Muscle layer of colon (tissue), 2 donors: Measurements from ENCODE around the gene NUDT3.

ENCODE experiments used
- H3K27ac ChIP-seq: one replicate; pipeline ENCODE4 v1.7.0; 2013; ENCODE audit warnings: low read depth, mild to moderate bottlenecking, low read length, moderate library complexity
- H3K27me3 ChIP-seq, 2 donors: one replicate each; pipeline ENCODE4 v1.7.0; 2013; ENCODE audit warnings: low read length in 2 of 2, mild to moderate bottlenecking in 2 of 2; ENCODE audit not compliant: insufficient read depth in 2 of 2, control insufficient read depth in 1 of 2
- H3K36me3 ChIP-seq: one replicate; pipeline ENCODE4 v1.7.0; 2013; ENCODE audit warnings: mild to moderate bottlenecking, low read length; ENCODE audit not compliant: insufficient read depth
- H3K4me1 ChIP-seq: one replicate; pipeline ENCODE4 v1.7.0; 2013; ENCODE audit warnings: mild to moderate bottlenecking, low read length; ENCODE audit not compliant: insufficient read depth
- H3K4me3 ChIP-seq, 2 donors: one replicate each; pipeline ENCODE4 v1.7.0; 2013; ENCODE audit warnings: low read length in 2 of 2, low read depth in 1 of 2, mild to moderate bottlenecking in 1 of 2, moderate library complexity in 1 of 2
- H3K9ac ChIP-seq: one replicate; pipeline ENCODE4 v1.7.0; 2013; ENCODE audit warnings: low read length
- H3K9me3 ChIP-seq: one replicate; pipeline ENCODE4 v1.7.0; 2013; ENCODE audit warnings: mild to moderate bottlenecking, low read length
- donor health status: abdominal sarcoma.
- donor health status: Adenocarcinoma of cecum.

NUDT3 gene

DNA sequence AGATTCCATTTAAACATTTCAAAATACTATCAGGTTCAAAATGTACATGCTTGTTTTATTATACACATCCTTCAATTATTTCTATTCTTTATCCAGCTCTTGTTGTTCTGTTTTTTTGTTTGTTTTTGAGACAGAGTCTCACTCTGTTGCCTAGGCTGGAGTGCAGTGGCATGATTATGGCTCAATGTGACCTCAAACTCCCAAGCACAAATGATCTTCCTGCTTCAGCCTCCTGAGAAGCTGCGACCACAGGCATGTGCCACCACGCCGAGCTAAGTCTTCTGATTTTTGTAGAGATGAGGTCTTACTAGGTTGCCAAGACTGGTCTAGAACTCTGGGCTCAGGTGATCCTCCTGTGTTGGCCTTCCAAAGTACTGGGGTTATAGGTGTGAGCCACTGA lies 99.5 kb downstream of the NUDT3 start:
- peaks cover 24% of the 10 kb centered on the region for H3K36me3 ChIP-seq
- H3K27ac ChIP-seq, result no peak overlapping the region
- H3K27me3 ChIP-seq, result no peaks in the 10 kb centered on the region
- H3K9me3 ChIP-seq, result no peaks in the 10 kb centered on the region
- H3K4me3 ChIP-seq, result no peak overlapping the region
- H3K9ac ChIP-seq, result no peak overlapping the region
- H3K4me1 ChIP-seq, result no peaks in the 10 kb centered on the region

GRCh38 chr6:34289137-34289536 lies 103.3 kb downstream of the NUDT3 start:
- peaks cover 33% of the 10 kb centered on the region for H3K36me3 ChIP-seq
- H3K27ac ChIP-seq, result no peak overlapping the region
- no peaks in the 10 kb centered on the region for H3K9me3 ChIP-seq
- no peaks in the 10 kb centered on the region for H3K27me3 ChIP-seq
- H3K9ac ChIP-seq, result no peak overlapping the region
- H3K4me3 ChIP-seq, result no peak overlapping the region
- H3K4me1 ChIP-seq, result no peaks in the 10 kb centered on the region

GRCh38 chr6:34288581-34288980 lies 103.9 kb downstream of the NUDT3 start:
- no peaks in the 10 kb centered on the region for H3K4me1 ChIP-seq
- no peaks in the 10 kb centered on the region for H3K27me3 ChIP-seq
- H3K36me3 ChIP-seq, result peaks cover 33% of the 10 kb centered on the region
- H3K9me3 ChIP-seq, result no peaks in the 10 kb centered on the region
- no peak overlapping the region for H3K27ac ChIP-seq
- no peak overlapping the region for H3K4me3 ChIP-seq
- no peak overlapping the region for H3K9ac ChIP-seq

DNA sequence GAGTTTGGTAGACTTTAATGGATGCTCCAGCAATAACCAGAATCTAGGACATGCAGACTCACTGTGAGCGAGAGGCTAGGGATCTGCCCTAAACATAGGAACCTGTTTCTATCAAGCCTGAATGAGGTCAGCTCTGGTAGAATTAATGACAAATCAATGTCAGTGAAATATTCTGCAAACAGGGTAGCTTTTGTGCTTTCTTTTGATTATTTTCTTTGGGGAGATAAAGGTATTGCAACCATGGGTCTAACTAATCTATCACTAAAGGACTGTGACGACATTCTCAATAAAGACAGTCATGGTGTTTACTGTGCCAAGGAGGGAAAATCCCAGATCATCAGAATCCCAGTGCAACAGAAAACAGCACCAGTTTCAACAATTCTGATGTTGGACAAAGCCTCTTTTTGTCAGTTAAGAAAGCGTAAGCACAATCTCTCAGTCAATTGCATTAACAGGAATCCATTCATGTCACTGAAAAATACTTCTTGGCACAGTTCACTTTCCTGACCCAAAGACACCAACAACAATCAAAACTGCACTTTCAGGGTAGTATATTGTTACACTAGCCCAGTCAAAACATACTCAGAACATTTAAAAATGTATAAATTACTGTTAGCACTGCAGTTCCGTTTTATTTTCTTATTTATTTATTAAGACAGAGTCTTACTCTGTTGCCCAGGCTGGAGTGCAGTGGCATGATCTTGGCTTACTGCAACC lies 106.9 kb downstream of the NUDT3 start:
- Histone ChIP-seq H3K9ac (no peak overlapping the region), H3K4me1 (no peaks in the 10 kb centered on the region), H3K4me3 (no peak overlapping the region), H3K27me3 (no peaks in the 10 kb centered on the region), H3K27ac (no peak overlapping the region), H3K36me3 (peaks cover 21% of the 10 kb centered on the region), H3K9me3 (no peaks in the 10 kb centered on the region)

GRCh38 chr6:34284563-34285447 lies 107.7 kb downstream of the NUDT3 start:
- Histone ChIP-seq H3K27ac (no peak overlapping the region), H3K36me3 (peaks cover 27% of the 10 kb centered on the region), H3K9me3 (no peaks in the 10 kb centered on the region), H3K27me3 (no peaks in the 10 kb centered on the region), H3K4me1 (no peaks in the 10 kb centered on the region), H3K9ac (no peak overlapping the region), H3K4me3 (no peak overlapping the region)

DNA sequence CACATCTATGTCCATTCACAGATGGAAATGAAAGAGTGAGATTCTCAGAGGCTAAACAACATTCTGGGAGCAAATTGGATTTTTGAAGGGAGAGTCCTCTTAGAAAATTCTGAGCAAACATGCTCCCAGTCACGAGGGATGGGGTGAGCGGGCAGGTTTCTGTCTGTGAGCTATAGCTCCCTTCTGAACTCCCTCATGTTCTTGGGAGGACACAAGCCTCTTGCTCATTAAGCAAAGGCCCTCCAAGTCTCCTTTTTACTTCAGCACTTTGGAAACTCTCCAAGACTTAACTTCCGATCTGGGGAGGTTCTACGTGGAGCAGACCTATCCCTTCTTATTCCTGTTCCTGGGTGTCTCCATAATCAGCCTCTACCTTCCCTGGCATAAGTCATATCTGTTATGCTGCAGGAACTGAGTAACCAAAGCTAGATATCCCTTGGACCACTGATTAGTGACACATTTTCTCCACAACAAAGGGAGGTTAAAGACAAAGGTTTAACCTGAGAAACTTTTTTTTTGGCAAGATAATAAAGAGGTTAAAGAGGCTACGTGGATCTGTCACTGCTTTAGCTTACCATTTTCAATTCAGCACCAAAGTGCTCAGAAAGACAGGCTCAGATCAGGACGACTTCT lies 110.7 kb downstream of the NUDT3 start:
- Histone ChIP-seq H3K36me3 (peaks cover 23% of the 10 kb centered on the region), H3K4me3 (no peak overlapping the region), H3K9me3 (no peaks in the 10 kb centered on the region), H3K27ac (no peak overlapping the region), H3K4me1 (no peaks in the 10 kb centered on the region), H3K27me3 (no peaks in the 10 kb centered on the region), H3K9ac (no peak overlapping the region)

GRCh38 chr6:34280216-34280615 lies 112.3 kb downstream of the NUDT3 start:
- Histone ChIP-seq H3K27me3 (no peaks in the 10 kb centered on the region), H3K4me1 (no peaks in the 10 kb centered on the region), H3K36me3 (peaks cover 23% of the 10 kb centered on the region), H3K4me3 (no peak overlapping the region), H3K27ac (no peak overlapping the region), H3K9me3 (no peaks in the 10 kb centered on the region), H3K9ac (no peak overlapping the region)

DNA sequence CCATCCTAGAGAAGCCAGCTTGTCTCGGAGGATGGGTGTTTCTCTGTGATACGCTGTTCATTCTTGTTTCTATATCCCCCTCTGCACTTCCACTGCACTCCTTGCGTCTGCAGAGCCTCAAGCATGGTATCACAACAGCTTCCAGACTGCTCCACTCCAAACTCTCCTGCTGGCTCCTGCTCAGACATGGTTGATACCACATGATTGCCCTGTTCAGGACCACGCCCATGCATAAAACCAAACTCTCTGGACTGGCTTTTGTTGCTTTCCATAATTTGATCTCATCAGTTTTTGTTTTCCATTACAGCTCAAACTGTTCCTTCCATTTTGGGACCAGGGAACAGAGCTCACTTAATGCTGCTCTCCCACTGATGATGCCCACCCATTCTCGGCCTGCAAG lies 113.6 kb downstream of the NUDT3 start:
- no peak overlapping the region for H3K27ac ChIP-seq
- H3K9me3 ChIP-seq, result no peaks in the 10 kb centered on the region
- H3K9ac ChIP-seq, result no peak overlapping the region
- H3K4me1 ChIP-seq, result no peaks in the 10 kb centered on the region
- H3K4me3 ChIP-seq, result no peak overlapping the region
- H3K36me3 ChIP-seq, result peaks cover 21% of the 10 kb centered on the region
- no peaks in the 10 kb centered on the region for H3K27me3 ChIP-seq

DNA sequence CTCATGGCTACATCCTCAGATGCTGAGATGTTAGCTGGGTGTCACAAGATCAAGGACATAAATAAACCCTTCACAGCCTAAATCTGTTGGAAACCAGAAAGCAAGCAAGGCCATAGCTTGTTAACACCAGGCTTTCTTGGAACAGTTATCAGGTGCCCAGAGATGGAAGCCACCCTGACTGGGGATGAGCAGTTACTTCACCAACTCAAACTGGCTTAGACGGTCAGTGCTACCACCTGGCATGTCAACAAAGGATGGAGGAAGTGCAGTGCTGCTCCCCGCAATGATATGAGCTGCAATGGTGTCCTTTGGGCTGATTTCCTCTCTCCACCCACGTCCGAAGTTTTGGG lies 114.7 kb downstream of the NUDT3 start:
- Histone ChIP-seq H3K4me1 (no peaks in the 10 kb centered on the region), H3K9ac (no peak overlapping the region), H3K9me3 (no peaks in the 10 kb centered on the region)

DNA sequence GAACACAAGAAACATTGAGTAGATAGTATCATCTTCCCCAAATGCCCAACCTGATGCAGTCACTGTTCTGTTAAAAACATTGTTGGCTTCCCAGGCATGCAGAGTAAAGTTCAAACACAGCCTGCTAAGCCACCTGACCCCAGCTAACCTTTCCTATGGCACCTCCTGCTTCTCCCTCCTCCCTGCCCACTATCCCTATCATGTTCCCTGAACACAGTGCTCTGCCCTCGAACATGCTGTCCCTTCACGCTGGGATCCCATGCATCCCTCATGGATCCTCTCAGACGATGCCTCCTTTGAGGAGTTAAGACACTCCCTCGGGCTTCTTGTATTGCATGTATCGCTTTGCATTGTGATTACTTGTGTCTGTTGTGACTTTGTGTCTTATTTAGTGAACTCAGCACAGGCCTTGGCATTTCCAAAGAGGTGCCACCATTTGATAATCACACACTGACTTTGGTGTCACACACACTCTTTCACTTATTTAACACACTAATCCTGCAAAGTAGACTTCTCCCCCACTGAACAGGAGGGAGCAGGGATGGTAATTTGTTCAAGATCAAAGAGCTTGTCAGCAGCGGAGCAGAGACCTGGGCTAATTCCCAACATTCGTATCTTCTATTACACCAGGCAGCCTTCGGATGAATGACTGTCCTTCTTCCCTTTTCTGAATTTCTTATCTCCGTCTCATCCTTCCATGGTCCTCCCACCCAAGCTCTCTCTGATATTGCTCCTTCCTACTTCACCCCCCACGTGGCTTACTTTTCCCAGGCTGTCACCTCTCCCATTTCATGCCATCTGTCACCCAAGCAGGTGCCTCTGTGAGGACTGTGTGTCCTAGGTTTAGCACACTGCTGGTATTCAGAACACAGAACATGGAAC lies 115.3 kb downstream of the NUDT3 start:
- Histone ChIP-seq H3K9ac (no peak overlapping the region), H3K27ac (no peak overlapping the region), H3K36me3 (peaks cover 16% of the 10 kb centered on the region), H3K4me3 (no peak overlapping the region), H3K9me3 (no peaks in the 10 kb centered on the region), H3K4me1 (no peaks in the 10 kb centered on the region), H3K27me3 (no peaks in the 10 kb centered on the region)

More for the DNA sequence above, 114.7 kb downstream of the NUDT3 start:
- Histone ChIP-seq H3K27me3 (no peaks in the 10 kb centered on the region), H3K27ac (no peak overlapping the region), H3K4me3 (no peak overlapping the region), H3K36me3 (peaks cover 16% of the 10 kb centered on the region)

- no peaks in the 10 kb centered on the region for H3K4me1 ChIP-seq
- no peak overlapping the region for H3K27ac ChIP-seq
Observed at GRCh38 chr6:34276191-34276590, 116.3 kb downstream of the NUDT3 start.

More at GRCh38 chr6:34276191-34276590, 116.3 kb downstream of the NUDT3 start:
- no peak overlapping the region for H3K4me3 ChIP-seq
- H3K9me3 ChIP-seq, result no peaks in the 10 kb centered on the region
- peaks cover 16% of the 10 kb centered on the region for H3K36me3 ChIP-seq
- no peak overlapping the region for H3K9ac ChIP-seq
- no peaks in the 10 kb centered on the region for H3K27me3 ChIP-seq
